ENCODE data around the gene TRPM2. TPM values are rescaled to one million over a fixed set of nuclear protein-coding genes. Genes with fewer than 3 reads are reported as not detected.

TRPM2 gene
- total RNA-seq, 1 donor from 2014 or later, result 3.9 TPM

GRCh38 chr21:44436111-44436611, 82.7 kb downstream of the TRPM2 start:
- no peak for ATAC-seq (ENCODE audit: low read depth)
- Mint-ChIP-seq H3K4me3 (no peak overlapping the region), H3K9me3 (peaks cover 2% of the 10 kb centered on the region), H3K27ac (no peak overlapping the region), H3K27me3 (no peaks in the 10 kb centered on the region), H3K4me1 (no peaks in the 10 kb centered on the region), H3K36me3 (ENCODE audit: low read depth) (peaks cover 4% of the 10 kb centered on the region)
- ChIA-PET POLR2A (no interaction called here), CTCF (no interaction called here)
- intact Hi-C loops (cut with micrococcal nuclease), result no loop called here
- TF ChIP-seq CTCF (IDR thresholded peaks at IDR 0.05), result no peak
- DNase-seq, result no peak

GRCh38 chr21:44436958-44437357, 83.5 kb downstream of the TRPM2 start:
- ATAC-seq (ENCODE audit: low read depth) (no peak), DNase-seq (no peak)
- Mint-ChIP-seq H3K4me1 (no peaks in the 10 kb centered on the region), H3K9me3 (no peaks in the 10 kb centered on the region), H3K27me3 (no peaks in the 10 kb centered on the region), H3K27ac (no peak overlapping the region), H3K4me3 (no peak overlapping the region), H3K36me3 (ENCODE audit: low read depth) (peaks cover 4% of the 10 kb centered on the region)
- ChIA-PET CTCF (no interaction called here), POLR2A (no interaction called here)
- no peak for TF ChIP-seq CTCF (IDR thresholded peaks at IDR 0.05)
- intact Hi-C loops (cut with micrococcal nuclease), result no loop called here

- ChIA-PET POLR2A (no interaction called here), CTCF (no interaction called here)
- ATAC-seq (ENCODE audit: low read depth), result no peak
- H3K4me1 Mint-ChIP-seq, result no peaks in the 10 kb centered on the region
- TF ChIP-seq CTCF (IDR thresholded peaks at IDR 0.05), result no peak
- H3K27ac Mint-ChIP-seq, result no peak overlapping the region
- H3K9me3 Mint-ChIP-seq, result no peaks in the 10 kb centered on the region
- H3K4me3 Mint-ChIP-seq, result no peak overlapping the region
- no peak for DNase-seq
- H3K36me3 Mint-ChIP-seq (ENCODE audit: low read depth), result peaks cover 4% of the 10 kb centered on the region
- intact Hi-C loops (cut with micrococcal nuclease), result no loop called here
- no peaks in the 10 kb centered on the region for H3K27me3 Mint-ChIP-seq
Measured at GRCh38 chr21:44437371-44437695, 83.9 kb downstream of the TRPM2 start.

GRCh38 chr21:44437696-44438431, 84.4 kb downstream of the TRPM2 start:
- Mint-ChIP-seq H3K9me3 (no peaks in the 10 kb centered on the region), H3K36me3 (ENCODE audit: low read depth) (peaks cover 4% of the 10 kb centered on the region), H3K27ac (no peak overlapping the region), H3K27me3 (no peaks in the 10 kb centered on the region), H3K4me1 (no peaks in the 10 kb centered on the region), H3K4me3 (no peak overlapping the region)
- no peak for TF ChIP-seq CTCF (IDR thresholded peaks at IDR 0.05)
- no peak for DNase-seq
- intact Hi-C loops (cut with micrococcal nuclease), result no loop called here
- ChIA-PET POLR2A (no interaction called here), CTCF (no interaction called here)
- no peak for ATAC-seq (ENCODE audit: low read depth)

GRCh38 chr21:44438531-44439210, 85.2 kb downstream of the TRPM2 start:
- H3K4me1 Mint-ChIP-seq, result no peaks in the 10 kb centered on the region
- H3K36me3 Mint-ChIP-seq (ENCODE audit: low read depth), result peaks cover 4% of the 10 kb centered on the region
- no peak overlapping the region for H3K4me3 Mint-ChIP-seq
- no peaks in the 10 kb centered on the region for H3K9me3 Mint-ChIP-seq
- CTCF ChIA-PET, result no interaction called here
- POLR2A ChIA-PET, result no interaction called here
- TF ChIP-seq CTCF (IDR thresholded peaks at IDR 0.05), result no peak
- ATAC-seq (ENCODE audit: low read depth) (no peak), DNase-seq (no peak)
- intact Hi-C loops (cut with micrococcal nuclease), result no loop called here
- H3K27me3 Mint-ChIP-seq, result no peaks in the 10 kb centered on the region
- H3K27ac Mint-ChIP-seq, result no peak overlapping the region

Data from activated B cell treated with CpG ODN at 0.5 μM for 24 hours (primary cell).